H1 (cell line): Measurements from ENCODE around the gene EML1. TPM values are rescaled to one million over a fixed set of nuclear protein-coding genes. Genes with fewer than 3 reads are reported as not detected.

ENCODE experiments used
- CTCF ChIA-PET: fragments of 300-600 bp; sonication (Branson Sonifier 250); formaldehyde crosslinking; loops from one replicate; lab custom pipeline; 2021; ENCODE audit not compliant: partially characterized antibody; lab: Charles Lee
- POLR2A ChIA-PET: fragments of 300-600 bp; sonication (Branson Sonifier 250); formaldehyde crosslinking; loops from one replicate; lab custom pipeline; 2021; ENCODE audit warnings: inconsistent platforms; ENCODE audit not compliant: partially characterized antibody; lab: Charles Lee
- DNase-seq, 2 experiments: peaks; one replicate each; pipeline versions ENCODE4 v3.0.0 to v3.0.0-alpha.2; 2010 to 2022; ENCODE audit warnings: low spot score in 2 of 2, low read depth in 1 of 2, mixed read lengths in 1 of 2
- FAIRE-seq: peaks from 2 replicates; lab custom pipeline; 2011; peaks lifted over from hg19 to GRCh38; lab: Jason Lieb, UNC
- H2AFZ ChIP-seq: 2 replicates; pipeline ENCODE4 v1.8.1; 2012; ENCODE audit warnings: low read length, inconsistent platforms
- H2AK5ac ChIP-seq: 2 replicates; pipeline ENCODE4 v1.6.1; 2013; ENCODE audit warnings: low read depth, low read length
- H2BK120ac ChIP-seq: replicated peaks from 2 replicates; pipeline ENCODE3; 2013; ENCODE audit warnings: low read depth, low read length, inconsistent platforms
- H2BK12ac ChIP-seq: 2 replicates; pipeline ENCODE4 v1.6.1; 2013; ENCODE audit warnings: low read depth, low read length
- H2BK15ac ChIP-seq: 2 replicates; pipeline ENCODE4 v1.6.1; 2013; ENCODE audit warnings: low read length
- H2BK20ac ChIP-seq: 2 replicates; pipeline ENCODE4 v1.6.1; 2013; ENCODE audit warnings: low read length
- H2BK5ac ChIP-seq: 2 replicates; pipeline ENCODE4 v1.6.1; 2013; ENCODE audit warnings: low read depth, low read length
- H3K14ac ChIP-seq: 2 replicates; pipeline ENCODE4 v1.6.1; 2013; ENCODE audit warnings: inconsistent platforms; ENCODE audit not compliant: insufficient read length
- H3K18ac ChIP-seq: 2 replicates; pipeline ENCODE4 v1.6.1; 2013; ENCODE audit warnings: low read length; ENCODE audit errors: extremely low read depth
- H3K23ac ChIP-seq: 2 replicates; pipeline ENCODE4 v1.6.1; 2013; ENCODE audit warnings: inconsistent platforms; ENCODE audit not compliant: insufficient read length
- H3K23me2 ChIP-seq: 2 replicates; pipeline ENCODE4 v1.6.1; 2013; ENCODE audit warnings: low read depth, low read length
- H3K27ac ChIP-seq: 2 replicates; pipeline ENCODE4 v1.6.1; 2011; ENCODE audit warnings: low read depth, low read length, inconsistent platforms
- H3K27me3 ChIP-seq, 4 experiments: replicated peaks in 1 of 4; 1 replicate in 1 of 4; 2 replicates in 3 of 4; pipeline versions ENCODE4 v1.6.1 to v1.8.1; 2011 to 2013; ENCODE audit warnings: low read length in 3 of 4, mild to moderate bottlenecking in 3 of 4, inconsistent platforms in 2 of 4, mixed read lengths in 2 of 4, moderate library complexity in 1 of 4; ENCODE audit not compliant: control insufficient read depth in 3 of 4, insufficient read depth in 3 of 4; ENCODE audit errors: extremely low read depth in 1 of 4
- H3K36me3 ChIP-seq, 4 experiments: 2 replicates each; pipeline versions ENCODE4 v1.6.1 to v1.8.1; 2011 to 2013; ENCODE audit warnings: mild to moderate bottlenecking in 4 of 4, low read length in 3 of 4, moderate library complexity in 2 of 4, control low read depth in 1 of 4, inconsistent platforms in 1 of 4; ENCODE audit not compliant: insufficient read depth in 4 of 4, control insufficient read depth in 2 of 4
- H3K4ac ChIP-seq: replicated peaks from 2 replicates; pipeline ENCODE3; 2013; ENCODE audit warnings: low read length, low read depth, mixed read lengths, inconsistent platforms; ENCODE audit not compliant: insufficient read length
- H3K4me1 ChIP-seq, 4 experiments: replicated peaks in 1 of 4; 1 replicate in 1 of 4; 2 replicates in 3 of 4; pipeline versions ENCODE4 v1.6.1 to v1.8.1; 2011 to 2013; ENCODE audit warnings: low read length in 3 of 4, inconsistent platforms in 2 of 4, mixed read lengths in 1 of 4; ENCODE audit not compliant: insufficient read depth in 4 of 4, control insufficient read depth in 3 of 4
- H3K4me2 ChIP-seq, 2 experiments: 2 replicates each; pipeline versions ENCODE4 v1.6.1 to v1.8.1; 2011 to 2013; ENCODE audit warnings: low read depth in 2 of 2, low read length in 2 of 2, control low read depth in 1 of 2, inconsistent platforms in 1 of 2, mild to moderate bottlenecking in 1 of 2; ENCODE audit not compliant: insufficient read depth in 1 of 2
- H3K4me3 ChIP-seq, 4 experiments: fragments of 200-600, 300-600 bp in 1 of 4; sonication (generic), shearing (Covaris generic), sonication (Bioruptor Twin) in 1 of 4; 2 replicates each; pipeline versions ENCODE4 v1.5.1 to v1.8.1; 2011 to 2016; ENCODE audit warnings: low read length in 4 of 4, low read depth in 3 of 4, control low read depth in 2 of 4, inconsistent platforms in 2 of 4, mild to moderate bottlenecking in 2 of 4, mixed read lengths in 1 of 4, moderate library complexity in 1 of 4; ENCODE audit not compliant: insufficient read depth in 2 of 4; ENCODE audit errors: extremely low read depth in 1 of 4
- H3K56ac ChIP-seq: replicated peaks from 2 replicates; pipeline ENCODE3; 2013; ENCODE audit warnings: low read depth, mild to moderate bottlenecking, mixed read lengths, low read length, inconsistent platforms; ENCODE audit not compliant: insufficient read length
- H3K79me1 ChIP-seq: 2 replicates; pipeline ENCODE4 v1.6.1; 2013; ENCODE audit warnings: low read depth, low read length, control low read depth
- H3K79me2 ChIP-seq, 2 experiments: 2 replicates each; pipeline versions ENCODE4 v1.6.1 to v1.8.1; 2012 to 2013; ENCODE audit warnings: low read length in 2 of 2, mild to moderate bottlenecking in 2 of 2, inconsistent platforms in 1 of 2; ENCODE audit not compliant: insufficient read depth in 2 of 2, control insufficient read depth in 1 of 2
- H3K9ac ChIP-seq, 4 experiments: replicated peaks in 1 of 4; 1 replicate in 1 of 4; 2 replicates in 3 of 4; pipeline versions ENCODE4 v1.6.1 to v1.8.1; 2011 to 2013; ENCODE audit warnings: low read depth in 3 of 4, low read length in 3 of 4, control low read depth in 2 of 4, mild to moderate bottlenecking in 2 of 4, moderate library complexity in 2 of 4, inconsistent platforms in 1 of 4; ENCODE audit errors: extremely low read depth in 1 of 4
- H3K9me3 ChIP-seq, 2 experiments: 2 replicates each; pipeline versions ENCODE4 v1.6.1 to v1.8.1; 2012 to 2013; ENCODE audit warnings: mild to moderate bottlenecking in 2 of 2, moderate library complexity in 2 of 2, control low read depth in 1 of 2, inconsistent platforms in 1 of 2, low read depth in 1 of 2, low read length in 1 of 2, mixed read lengths in 1 of 2; ENCODE audit not compliant: insufficient read depth in 2 of 2
- H4K20me1 ChIP-seq, 2 experiments: replicated peaks in 1 of 2; 2 replicates each; pipeline versions ENCODE3 to v1.8.1; 2011 to 2013; ENCODE audit warnings: inconsistent platforms in 2 of 2, low read length in 2 of 2, mild to moderate bottlenecking in 1 of 2; ENCODE audit not compliant: insufficient read depth in 2 of 2, control insufficient read depth in 1 of 2
- H4K5ac ChIP-seq: 2 replicates; pipeline ENCODE4 v1.6.1; 2013; ENCODE audit warnings: low read length, low read depth, mixed read lengths, inconsistent platforms; ENCODE audit not compliant: insufficient read length
- H4K8ac ChIP-seq: 2 replicates; pipeline ENCODE4 v1.8.0; 2013; ENCODE audit warnings: mild to moderate bottlenecking, moderate library complexity, low read length, inconsistent platforms; ENCODE audit not compliant: insufficient read depth; ENCODE audit errors: extremely low read depth
- H4K91ac ChIP-seq: replicated peaks from 2 replicates; pipeline ENCODE3; 2013; ENCODE audit warnings: low read length, mixed read lengths, inconsistent platforms; ENCODE audit not compliant: insufficient read length
- BCL11A ChIP-seq, 2 experiments: IDR thresholded peaks; one replicate each; pipeline ENCODE4 v1.6.1; 2011; ENCODE audit warnings: low read depth in 2 of 2, low read length in 2 of 2, mild to moderate bottlenecking in 2 of 2
- JUND ChIP-seq: IDR thresholded peaks from 2 replicates; pipeline ENCODE4 v1.6.1; 2011; ENCODE audit warnings: mild to moderate bottlenecking, improper control_type of control experiment, low read length
- SIX5 ChIP-seq: IDR thresholded peaks from 2 replicates; pipeline ENCODE4 v1.6.1; 2011; ENCODE audit warnings: mild to moderate bottlenecking, low read depth, low read length
- SP1 ChIP-seq: IDR thresholded peaks from 2 replicates; pipeline ENCODE4 v1.6.1; 2011; ENCODE audit warnings: low read depth, low read length
- ZNF274 ChIP-seq: IDR thresholded peaks from 2 replicates; pipeline ENCODE4 v1.7.0; 2012; ENCODE audit warnings: low read length, borderline replicate concordance; ENCODE audit errors: extremely low read depth
- WGBS, 2 experiments: shearing (Covaris generic) in 1 of 2; methylation state at CpG; one replicate each; pipeline versions ENCODE4 v1.1.6 to v1.1.7; 2013 to 2015; ENCODE audit warnings: low lambda C conversion rate in 2 of 2, mixed read lengths in 2 of 2, inconsistent platforms in 1 of 2, low coverage in 1 of 2, missing lambda C conversion rate in 1 of 2; ENCODE audit not compliant: insufficient replicate concordance in 2 of 2, insufficient coverage in 1 of 2, insufficient read length in 1 of 2; ENCODE audit errors: extremely low coverage in 1 of 2, missing lambda C conversion rate in 1 of 2; 5-methylcytosine and 5-hydroxymethylcytosine counted together
- polyA plus RNA-seq, 7 experiments: library from polyadenylated mRNA; depleted of rRNA in 3 of 7; stranded (reverse) in 5 of 7; unstranded in 2 of 7; fragments of >200 nt in 5 of 7; fragments of 200-250 nt in 2 of 7; gene quantifications; 1 replicate in 5 of 7; 2 replicates in 1 of 7; 4 replicates in 1 of 7; pipeline versions ENCODE4 v1.2.1 to v1.2.3, GENCODE V29; 2011 to 2013; ENCODE audit warnings: missing spikeins in 2 of 7, mixed read lengths in 2 of 7
- total RNA-seq: library from RNA; stranded (reverse); fragmentation: NEBNext Ultra II Directional; extraction: Animal tissue kit (Norgen Biotek cat#: 25700); gene quantifications from 2 replicates; pipeline ENCODE4 v1.2.1, GENCODE V29; 2021
- TF ChIP-seq, protein P1 (sequence below): IDR thresholded peaks from 2 replicates; pipeline ENCODE4 v1.6.1; 2012; ENCODE audit warnings: low read length, inconsistent platforms
- TF ChIP-seq, protein P2 (sequence below), 3 experiments: IDR thresholded peaks; 1 replicate in 2 of 3; 2 replicates in 1 of 3; pipeline versions ENCODE4 v1.5.1 to v1.6.1; 2011; ENCODE audit warnings: low read length in 3 of 3, mild to moderate bottlenecking in 3 of 3, inconsistent platforms in 2 of 3, low read depth in 1 of 3, moderate library complexity in 1 of 3; ENCODE audit not compliant: insufficient read depth in 1 of 3; ENCODE audit errors: control extremely low read depth in 1 of 3

The EML1 gene
- total and polyA plus RNA-seq, 2 of the 8 experiments (the other 6 are each of a cell fraction or from before 2014, with no cell fraction given), result 11.1 to 24.7 TPM

GRCh38 chr14:99968191-99968920 lies 175.1 kb downstream of the EML1 start:
- no peaks in the 10 kb centered on the region for H3K36me3 ChIP-seq
- peak overlapping the region; percentile 60; the same call in 1 of the 2 replicates for H2BK12ac ChIP-seq
- H3K14ac ChIP-seq, result no peak overlapping the region
- no peak overlapping the region for H2AFZ ChIP-seq
- 0 out of 2 replicates have a peak overlapping the region, but pooled peaks have one; percentile 96 for H2BK15ac ChIP-seq
- peaks cover 6 to 22% (median 19%) of the 10 kb centered on the region in 4 experiments for H3K27me3 ChIP-seq
- H3K4me3 ChIP-seq, result no peak overlapping the region
- H3K79me2 ChIP-seq, result peaks cover 0 to 8% of the 10 kb centered on the region in 2 experiments; a peak in 3 of 4 replicates
- peaks cover 4% of the 10 kb centered on the region; the same call in 1 of the 2 replicates for H3K23me2 ChIP-seq
- H4K91ac ChIP-seq, result peak overlapping the region; percentile 57
- H2BK5ac ChIP-seq, result 0 out of 2 replicates have a peak overlapping the region, but pooled peaks have one; percentile 17
- H3K79me1 ChIP-seq, result no peaks in the 10 kb centered on the region
- H4K20me1 ChIP-seq, result peaks cover 0 to 1% of the 10 kb centered on the region in 2 experiments
- H3K4me1 ChIP-seq, result peaks cover 0 to 12% (median 5%) of the 10 kb centered on the region in 4 experiments; a peak in 6 of 7 replicates
- 86% methylated on average over 11 of the region's 11 CpGs; no CpG with 5 or more reads in 1 of the 2 experiments for WGBS, 2 experiments
- no peak overlapping the region for H3K27ac ChIP-seq
- peaks cover 0 to 4% of the 10 kb centered on the region in 2 experiments; a peak in 2 of 4 replicates for H3K9me3 ChIP-seq
- peak overlapping the region; percentile 33 for H2AK5ac ChIP-seq
- H2BK120ac ChIP-seq, result no peak overlapping the region
- H4K5ac ChIP-seq, result no peak overlapping the region
- H3K23ac ChIP-seq, result no peak overlapping the region
- ChIA-PET POLR2A (no interaction called here), CTCF (interaction anchor here (0.6 to 1.6 kb wide), 3 partner anchors 70 to 419 kb away, joined by 3 to 4 read pairs (median 3); no protein-coding TSS in a partner anchor)
- no peak overlapping the region; a peak in 1 of 7 replicates for H3K9ac ChIP-seq
- H3K4ac ChIP-seq, result no peak overlapping the region
- H3K18ac ChIP-seq, result peak overlapping the region; percentile 38; the same call in 1 of the 2 replicates
- H4K8ac ChIP-seq, result 0 out of 2 replicates have a peak overlapping the region, but pooled peaks have one; percentile 7
- FAIRE-seq, result no peak
- DNase-seq, result no peak
- no peak overlapping the region for H3K56ac ChIP-seq
- no peak overlapping the region for H2BK20ac ChIP-seq
- H3K4me2 ChIP-seq, result no peak overlapping the region
- TF ChIP-seq BCL11A (IDR thresholded peaks at IDR 0.05; ENCODE audit: low read depth in 2 of 2, low read length in 2 of 2), result no peak
- TF ChIP-seq, protein P1, sequence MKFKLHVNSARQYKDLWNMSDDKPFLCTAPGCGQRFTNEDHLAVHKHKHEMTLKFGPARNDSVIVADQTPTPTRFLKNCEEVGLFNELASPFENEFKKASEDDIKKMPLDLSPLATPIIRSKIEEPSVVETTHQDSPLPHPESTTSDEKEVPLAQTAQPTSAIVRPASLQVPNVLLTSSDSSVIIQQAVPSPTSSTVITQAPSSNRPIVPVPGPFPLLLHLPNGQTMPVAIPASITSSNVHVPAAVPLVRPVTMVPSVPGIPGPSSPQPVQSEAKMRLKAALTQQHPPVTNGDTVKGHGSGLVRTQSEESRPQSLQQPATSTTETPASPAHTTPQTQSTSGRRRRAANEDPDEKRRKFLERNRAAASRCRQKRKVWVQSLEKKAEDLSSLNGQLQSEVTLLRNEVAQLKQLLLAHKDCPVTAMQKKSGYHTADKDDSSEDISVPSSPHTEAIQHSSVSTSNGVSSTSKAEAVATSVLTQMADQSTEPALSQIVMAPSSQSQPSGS, result no peak
- no peak for TF ChIP-seq JUND
- no peak for TF ChIP-seq SIX5
- TF ChIP-seq, protein P2, sequence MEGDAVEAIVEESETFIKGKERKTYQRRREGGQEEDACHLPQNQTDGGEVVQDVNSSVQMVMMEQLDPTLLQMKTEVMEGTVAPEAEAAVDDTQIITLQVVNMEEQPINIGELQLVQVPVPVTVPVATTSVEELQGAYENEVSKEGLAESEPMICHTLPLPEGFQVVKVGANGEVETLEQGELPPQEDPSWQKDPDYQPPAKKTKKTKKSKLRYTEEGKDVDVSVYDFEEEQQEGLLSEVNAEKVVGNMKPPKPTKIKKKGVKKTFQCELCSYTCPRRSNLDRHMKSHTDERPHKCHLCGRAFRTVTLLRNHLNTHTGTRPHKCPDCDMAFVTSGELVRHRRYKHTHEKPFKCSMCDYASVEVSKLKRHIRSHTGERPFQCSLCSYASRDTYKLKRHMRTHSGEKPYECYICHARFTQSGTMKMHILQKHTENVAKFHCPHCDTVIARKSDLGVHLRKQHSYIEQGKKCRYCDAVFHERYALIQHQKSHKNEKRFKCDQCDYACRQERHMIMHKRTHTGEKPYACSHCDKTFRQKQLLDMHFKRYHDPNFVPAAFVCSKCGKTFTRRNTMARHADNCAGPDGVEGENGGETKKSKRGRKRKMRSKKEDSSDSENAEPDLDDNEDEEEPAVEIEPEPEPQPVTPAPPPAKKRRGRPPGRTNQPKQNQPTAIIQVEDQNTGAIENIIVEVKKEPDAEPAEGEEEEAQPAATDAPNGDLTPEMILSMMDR (IDR thresholded peaks at IDR 0.05; ENCODE audit: control extremely low read depth in 1 of 3, insufficient read depth in 1 of 3, low read depth in 1 of 3, low read length in 3 of 3), result no peak
- no peak for TF ChIP-seq ZNF274
- TF ChIP-seq SP1, result no peak
